HepG2 (cell line): Measurements from ENCODE around the gene SLC11A1. TPM values are rescaled to one million over a fixed set of nuclear protein-coding genes. Genes with fewer than 3 reads are reported as not detected.

Experiments
- BCL6 ChIP-seq: IDR thresholded peaks from 2 replicates; pipeline ENCODE4 v1.6.1; 2016; ENCODE audit warnings: missing genetic modification reagents, missing compliant biosample characterization
- BHLHE40 ChIP-seq: IDR thresholded peaks from 2 replicates; pipeline ENCODE4 v1.6.1; 2011; ENCODE audit warnings: low read length, improper control_type of control experiment
- KDM5A ChIP-seq: fragments of 200-600 bp; sonication (generic); IDR thresholded peaks from 2 replicates; pipeline ENCODE4 v1.7.0; 2018; ENCODE audit warnings: antibody characterized with exemption, mild to moderate bottlenecking, low read length, borderline replicate concordance
- PHB2 ChIP-seq: fragments of 450-650 bp; IDR thresholded peaks from 2 replicates; pipeline ENCODE4 v1.6.1; 2018; ENCODE audit not compliant: partially characterized antibody
- RFXAP ChIP-seq: sonication (generic); formaldehyde crosslinking; IDR thresholded peaks from 2 replicates; pipeline ENCODE4 v1.4.0; 2020; ENCODE audit warnings: missing genetic modification reagents, borderline replicate concordance
- ZNF18 ChIP-seq: sonication (generic); formaldehyde crosslinking; IDR thresholded peaks from 2 replicates; pipeline ENCODE4 v1.8.0; 2022; ENCODE audit warnings: mild to moderate bottlenecking, missing genetic modification reagents; ENCODE audit not compliant: insufficient replicate concordance
- ZNF709 ChIP-seq: sonication (generic); formaldehyde crosslinking; IDR thresholded peaks from 2 replicates; pipeline ENCODE4 v1.5.0; 2020; ENCODE audit warnings: mild to moderate bottlenecking, missing genetic modification reagents
- ZNF746 ChIP-seq: sonication (generic); formaldehyde crosslinking; IDR thresholded peaks from 2 replicates; pipeline ENCODE4 v1.8.0; 2022; ENCODE audit warnings: mild to moderate bottlenecking, missing genetic modification reagents
- polyA plus RNA-seq, 8 experiments: library from polyadenylated mRNA; depleted of rRNA in 3 of 8; stranded (reverse) in 7 of 8; unstranded in 1 of 8; fragments of >200 nt; fragmentation: Illumina TruSeq in 4 of 8; extraction: Trizol in 4 of 8; gene quantifications; 2 replicates each; pipeline versions ENCODE4 v1.2.1 to v1.2.3, GENCODE V29; 2011 to 2016; ENCODE audit warnings: low read depth in 4 of 8, missing spikeins in 1 of 8, mixed read lengths in 1 of 8; ENCODE audit not compliant: insufficient read depth in 1 of 8
- total RNA-seq, 5 experiments: library from RNA; depleted of rRNA; stranded (reverse); fragments of >200 nt; fragmentation: Illumina TruSeq; extraction: Trizol; gene quantifications; 2 replicates each; pipeline ENCODE4 v1.2.3, GENCODE V29; 2016; ENCODE audit warnings: low read depth in 1 of 5
- TF ChIP-seq, protein P1 (sequence below): IDR thresholded peaks from 2 replicates; pipeline ENCODE4 v1.6.1; 2018; ENCODE audit warnings: missing genetic modification reagents, mild to moderate bottlenecking, missing compliant biosample characterization
- TF ChIP-seq, protein P2 (sequence below): sonication (generic); formaldehyde crosslinking; IDR thresholded peaks from 2 replicates; pipeline ENCODE4 v1.4.0; 2020; ENCODE audit warnings: missing genetic modification reagents, borderline replicate concordance
- TF ChIP-seq, protein P3 (sequence below): sonication (generic); formaldehyde crosslinking; IDR thresholded peaks from 2 replicates; pipeline ENCODE4 v1.5.1; 2020; ENCODE audit warnings: missing genetic modification reagents, mild to moderate bottlenecking, borderline replicate concordance

SLC11A1 gene
- total and polyA plus RNA-seq, 2 of the 13 experiments (the other 11 are each of a cell fraction or from before 2014, with no cell fraction given) = 0.33 to 2.3 TPM

- TF ChIP-seq, protein P1, sequence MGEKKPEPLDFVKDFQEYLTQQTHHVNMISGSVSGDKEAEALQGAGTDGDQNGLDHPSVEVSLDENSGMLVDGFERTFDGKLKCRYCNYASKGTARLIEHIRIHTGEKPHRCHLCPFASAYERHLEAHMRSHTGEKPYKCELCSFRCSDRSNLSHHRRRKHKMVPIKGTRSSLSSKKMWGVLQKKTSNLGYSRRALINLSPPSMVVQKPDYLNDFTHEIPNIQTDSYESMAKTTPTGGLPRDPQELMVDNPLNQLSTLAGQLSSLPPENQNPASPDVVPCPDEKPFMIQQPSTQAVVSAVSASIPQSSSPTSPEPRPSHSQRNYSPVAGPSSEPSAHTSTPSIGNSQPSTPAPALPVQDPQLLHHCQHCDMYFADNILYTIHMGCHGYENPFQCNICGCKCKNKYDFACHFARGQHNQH (CRISPR knock-in tag) = peak; percentile 87; the same call in 1 of the 2 replicates
- TF ChIP-seq RFXAP (CRISPR knock-in tag) (peak; percentile 43; the same call in 1 of the 2 replicates), ZNF18 (CRISPR knock-in tag) (no peak), PHB2 (no peak), BHLHE40 (no peak), ZNF746 (CRISPR knock-in tag) (peak; percentile 100), BCL6 (CRISPR knock-in tag) (peak; percentile 73), KDM5A (peak; percentile 71; the same call in 1 of the 2 replicates), ZNF709 (peak; percentile 27; the same call in 1 of the 2 replicates)
- TF ChIP-seq, protein P2, sequence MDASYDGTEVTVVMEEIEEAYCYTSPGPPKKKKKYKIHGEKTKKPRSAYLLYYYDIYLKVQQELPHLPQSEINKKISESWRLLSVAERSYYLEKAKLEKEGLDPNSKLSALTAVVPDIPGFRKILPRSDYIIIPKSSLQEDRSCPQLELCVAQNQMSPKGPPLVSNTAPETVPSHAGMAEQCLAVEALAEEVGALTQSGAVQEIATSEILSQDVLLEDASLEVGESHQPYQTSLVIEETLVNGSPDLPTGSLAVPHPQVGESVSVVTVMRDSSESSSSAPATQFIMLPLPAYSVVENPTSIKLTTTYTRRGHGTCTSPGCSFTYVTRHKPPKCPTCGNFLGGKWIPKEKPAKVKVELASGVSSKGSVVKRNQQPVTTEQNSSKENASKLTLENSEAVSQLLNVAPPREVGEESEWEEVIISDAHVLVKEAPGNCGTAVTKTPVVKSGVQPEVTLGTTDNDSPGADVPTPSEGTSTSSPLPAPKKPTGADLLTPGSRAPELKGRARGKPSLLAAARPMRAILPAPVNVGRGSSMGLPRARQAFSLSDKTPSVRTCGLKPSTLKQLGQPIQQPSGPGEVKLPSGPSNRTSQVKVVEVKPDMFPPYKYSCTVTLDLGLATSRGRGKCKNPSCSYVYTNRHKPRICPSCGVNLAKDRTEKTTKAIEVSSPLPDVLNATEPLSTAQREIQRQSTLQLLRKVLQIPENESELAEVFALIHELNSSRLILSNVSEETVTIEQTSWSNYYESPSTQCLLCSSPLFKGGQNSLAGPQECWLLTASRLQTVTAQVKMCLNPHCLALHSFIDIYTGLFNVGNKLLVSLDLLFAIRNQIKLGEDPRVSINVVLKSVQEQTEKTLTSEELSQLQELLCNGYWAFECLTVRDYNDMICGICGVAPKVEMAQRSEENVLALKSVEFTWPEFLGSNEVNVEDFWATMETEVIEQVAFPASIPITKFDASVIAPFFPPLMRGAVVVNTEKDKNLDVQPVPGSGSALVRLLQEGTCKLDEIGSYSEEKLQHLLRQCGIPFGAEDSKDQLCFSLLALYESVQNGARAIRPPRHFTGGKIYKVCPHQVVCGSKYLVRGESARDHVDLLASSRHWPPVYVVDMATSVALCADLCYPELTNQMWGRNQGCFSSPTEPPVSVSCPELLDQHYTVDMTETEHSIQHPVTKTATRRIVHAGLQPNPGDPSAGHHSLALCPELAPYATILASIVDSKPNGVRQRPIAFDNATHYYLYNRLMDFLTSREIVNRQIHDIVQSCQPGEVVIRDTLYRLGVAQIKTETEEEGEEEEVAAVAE = peak; percentile 77; the same call in 1 of the 2 replicates
- TF ChIP-seq, protein P3, sequence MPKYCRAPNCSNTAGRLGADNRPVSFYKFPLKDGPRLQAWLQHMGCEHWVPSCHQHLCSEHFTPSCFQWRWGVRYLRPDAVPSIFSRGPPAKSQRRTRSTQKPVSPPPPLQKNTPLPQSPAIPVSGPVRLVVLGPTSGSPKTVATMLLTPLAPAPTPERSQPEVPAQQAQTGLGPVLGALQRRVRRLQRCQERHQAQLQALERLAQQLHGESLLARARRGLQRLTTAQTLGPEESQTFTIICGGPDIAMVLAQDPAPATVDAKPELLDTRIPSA (CRISPR knock-in tag) = peak; percentile 91; the same call in 1 of the 2 replicates
These were observed 19.1 kb downstream of the SLC11A1 start (continued) for GRCh38 chr2:218400930-218401881.
